Stimulated activated CD8-positive, alpha-beta memory T cell treated with anti-CD3 and anti-CD28 coated beads, Interleukin-4, amount 100 ng/mL, for 24 hours (primary cell): ENCODE measurements around the gene FHDC1.

ENCODE experiments used
- DNase-seq: peaks from one replicate; pipeline ENCODE4 v3.0.0-alpha.2; 2020; ENCODE audit warnings: low read depth

The FHDC1 gene

GRCh38 chr4:152935143-152935542 lies 980 bp upstream of the FHDC1 start:
- no peak for DNase-seq

DNA sequence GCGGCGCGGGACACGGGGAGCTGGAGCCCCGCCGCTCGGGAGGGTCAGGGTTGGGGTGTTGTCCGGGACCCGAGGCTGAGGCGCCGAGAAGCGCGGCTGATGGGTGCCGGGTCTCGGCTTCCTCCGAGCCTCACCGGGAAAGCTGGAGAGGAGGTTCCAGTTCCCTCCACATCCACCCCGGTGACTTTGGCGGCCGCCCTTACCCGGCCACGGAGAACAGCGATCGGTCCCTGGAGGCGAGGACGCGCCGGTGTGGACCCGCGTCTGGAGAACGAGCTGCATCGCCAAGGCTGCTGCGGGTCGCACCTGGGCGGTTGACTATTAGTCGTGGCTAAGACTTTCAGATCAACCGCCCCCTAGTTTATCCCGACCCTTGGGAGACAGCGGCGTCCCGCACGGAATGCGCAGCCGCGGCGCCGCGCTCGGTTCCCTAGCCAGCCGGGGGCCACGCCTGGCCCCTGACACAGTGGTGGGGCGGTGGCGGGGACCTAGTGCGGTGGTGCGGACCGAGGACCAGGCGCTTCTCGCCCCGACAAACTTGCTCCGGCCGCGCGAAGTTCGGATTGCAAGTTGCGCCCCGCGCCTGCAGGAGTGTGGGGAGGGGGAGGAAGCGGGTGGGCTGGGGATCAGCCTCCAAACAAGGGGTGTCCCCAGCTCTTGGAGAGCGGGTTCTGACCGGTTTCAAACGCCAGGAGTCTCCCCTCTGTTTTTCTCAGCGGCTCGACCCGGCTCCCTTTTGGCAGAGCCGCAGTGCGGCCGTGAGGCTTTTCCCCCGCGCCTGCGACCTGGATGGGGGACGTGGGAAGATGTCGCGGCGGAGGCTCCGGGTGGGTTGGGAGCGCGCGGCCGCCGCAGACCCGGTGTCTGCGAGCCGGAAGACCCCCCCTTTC lies 568 bp downstream of the FHDC1 start:
- no peak for DNase-seq

DNA sequence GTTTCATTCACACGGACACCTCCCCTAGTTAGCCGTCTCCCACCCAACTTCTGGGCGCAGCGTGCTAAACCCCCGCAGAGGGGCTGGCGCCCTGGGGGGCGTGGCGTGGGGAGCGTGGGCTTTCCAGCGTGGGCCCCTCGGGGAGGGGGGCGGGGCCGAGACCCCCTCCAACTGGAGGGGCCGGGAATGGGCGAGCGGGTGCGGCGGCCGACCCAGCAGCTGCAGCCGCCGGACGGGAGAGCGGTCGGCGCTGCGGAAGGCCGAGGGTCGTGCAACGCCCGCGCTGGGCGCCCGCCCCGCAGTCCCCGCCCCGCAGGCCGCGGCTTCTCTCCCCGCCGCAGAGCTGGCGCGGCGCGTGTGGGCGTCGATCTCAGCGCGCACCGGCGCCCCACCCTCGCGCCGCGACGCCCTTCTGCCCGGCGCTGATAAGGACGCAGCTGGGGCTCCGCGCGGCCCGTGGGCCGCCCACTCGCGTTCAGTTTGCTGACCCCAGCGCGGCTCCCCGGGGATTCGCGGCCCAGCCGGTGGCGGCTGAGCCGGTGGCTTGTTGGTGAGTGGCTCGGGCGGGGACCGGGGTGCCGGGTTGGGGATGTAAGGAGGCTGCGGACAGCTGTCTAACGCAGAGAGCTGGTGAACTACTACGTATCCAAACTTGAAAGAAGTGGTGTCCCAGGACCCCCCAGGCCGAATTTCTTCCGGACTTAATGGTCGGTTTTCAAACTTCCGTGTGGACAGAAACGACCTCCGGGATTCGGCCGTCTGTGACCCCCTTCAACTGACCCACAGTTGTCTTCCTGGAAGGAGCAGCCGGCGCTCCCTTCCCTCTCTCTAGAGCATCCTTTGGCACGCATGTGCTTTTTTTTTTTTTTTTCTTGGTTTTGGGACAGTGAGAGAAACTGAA lies 1.5 kb downstream of the FHDC1 start:
- no peak for DNase-seq

- no peak for DNase-seq
Observed at GRCh38 chr4:152938237-152938947, 2.3 kb downstream of the FHDC1 start.

- no peak for DNase-seq
Observed at GRCh38 chr4:152939621-152940020, 3.5 kb downstream of the FHDC1 start.

- no peak for DNase-seq
Observed at GRCh38 chr4:152940461-152940860, 4.3 kb downstream of the FHDC1 start.

- no peak for DNase-seq
Observed at GRCh38 chr4:152941411-152941810, 5.3 kb downstream of the FHDC1 start.

GRCh38 chr4:152942346-152942745 lies 6.2 kb downstream of the FHDC1 start:
- DNase-seq = no peak

- no peak for DNase-seq
Observed at GRCh38 chr4:152943672-152944071, 7.5 kb downstream of the FHDC1 start.

DNA sequence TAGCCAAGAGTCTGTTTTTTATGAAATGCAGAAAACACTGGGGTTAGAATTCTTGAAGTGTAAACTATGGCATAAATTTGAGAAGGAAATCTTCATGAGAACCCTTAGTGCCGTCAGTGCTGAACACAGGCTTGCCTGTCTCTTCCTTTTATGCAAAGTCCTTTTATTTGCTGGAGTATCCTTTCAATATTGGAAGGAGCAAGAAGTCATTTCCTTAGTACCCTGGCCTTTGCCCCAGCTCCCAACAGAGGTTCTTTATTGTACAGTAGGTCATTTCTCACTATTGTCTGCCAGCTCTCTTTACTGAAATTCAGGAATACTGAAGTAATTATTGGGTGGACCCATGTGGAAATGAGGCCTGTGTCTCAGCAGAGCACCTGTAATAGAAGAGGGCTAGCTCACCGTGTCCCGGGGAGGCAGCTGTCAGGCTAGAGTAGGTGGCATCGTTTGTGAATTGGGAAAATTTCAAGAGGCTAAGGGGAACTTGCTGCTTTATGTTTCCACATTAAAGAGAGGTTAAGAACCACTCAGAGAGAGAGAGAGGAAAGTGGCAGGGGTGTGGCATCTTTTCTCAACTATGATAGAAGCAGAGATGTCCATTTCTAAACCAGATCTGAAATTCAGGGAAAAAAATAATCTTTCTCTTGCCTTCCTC lies 8.7 kb downstream of the FHDC1 start:
- no peak for DNase-seq

- DNase-seq = no peak
Observed at GRCh38 chr4:152945639-152946038, 9.5 kb downstream of the FHDC1 start.

DNA sequence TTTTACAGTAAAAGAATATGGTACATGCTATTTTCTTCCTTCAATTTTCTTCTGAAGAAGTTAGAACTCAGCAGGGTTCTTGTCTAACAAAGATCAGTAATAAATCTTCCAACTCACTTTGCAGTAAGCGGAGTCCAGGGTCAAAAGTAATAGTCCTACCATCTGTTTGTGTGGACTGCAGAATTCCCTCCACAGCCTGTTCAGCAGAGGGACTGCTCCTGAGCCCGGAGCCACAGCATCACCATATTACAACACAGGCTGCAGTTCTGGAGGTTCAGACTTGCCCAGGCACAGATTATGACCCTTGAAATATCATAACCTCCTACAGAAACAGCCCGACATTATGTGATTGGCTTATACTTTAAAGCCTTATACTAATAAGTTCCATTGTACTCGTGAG lies 10.3 kb downstream of the FHDC1 start:
- no peak for DNase-seq

DNA sequence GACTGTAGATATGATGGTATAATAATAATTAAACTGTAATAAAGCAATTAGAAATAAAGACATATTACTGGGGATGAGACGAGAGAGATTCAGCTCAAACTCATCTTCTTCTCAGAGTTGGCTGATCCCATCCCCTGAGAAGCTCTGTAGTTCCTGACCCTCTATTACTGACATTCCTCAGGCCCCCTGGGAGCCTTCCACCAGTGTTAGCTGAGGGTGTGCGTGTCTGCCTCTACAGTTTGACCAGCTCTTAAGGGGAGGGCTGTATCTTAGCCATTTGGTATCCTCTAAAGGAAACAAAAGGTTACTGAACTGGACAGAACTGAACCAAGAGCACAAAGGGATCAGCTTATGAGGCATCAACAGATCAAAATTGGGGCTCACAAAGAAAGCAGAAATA lies 11.2 kb downstream of the FHDC1 start:
- no peak for DNase-seq

GRCh38 chr4:152949930-152950329 lies 13.8 kb downstream of the FHDC1 start:
- DNase-seq = no peak

DNA sequence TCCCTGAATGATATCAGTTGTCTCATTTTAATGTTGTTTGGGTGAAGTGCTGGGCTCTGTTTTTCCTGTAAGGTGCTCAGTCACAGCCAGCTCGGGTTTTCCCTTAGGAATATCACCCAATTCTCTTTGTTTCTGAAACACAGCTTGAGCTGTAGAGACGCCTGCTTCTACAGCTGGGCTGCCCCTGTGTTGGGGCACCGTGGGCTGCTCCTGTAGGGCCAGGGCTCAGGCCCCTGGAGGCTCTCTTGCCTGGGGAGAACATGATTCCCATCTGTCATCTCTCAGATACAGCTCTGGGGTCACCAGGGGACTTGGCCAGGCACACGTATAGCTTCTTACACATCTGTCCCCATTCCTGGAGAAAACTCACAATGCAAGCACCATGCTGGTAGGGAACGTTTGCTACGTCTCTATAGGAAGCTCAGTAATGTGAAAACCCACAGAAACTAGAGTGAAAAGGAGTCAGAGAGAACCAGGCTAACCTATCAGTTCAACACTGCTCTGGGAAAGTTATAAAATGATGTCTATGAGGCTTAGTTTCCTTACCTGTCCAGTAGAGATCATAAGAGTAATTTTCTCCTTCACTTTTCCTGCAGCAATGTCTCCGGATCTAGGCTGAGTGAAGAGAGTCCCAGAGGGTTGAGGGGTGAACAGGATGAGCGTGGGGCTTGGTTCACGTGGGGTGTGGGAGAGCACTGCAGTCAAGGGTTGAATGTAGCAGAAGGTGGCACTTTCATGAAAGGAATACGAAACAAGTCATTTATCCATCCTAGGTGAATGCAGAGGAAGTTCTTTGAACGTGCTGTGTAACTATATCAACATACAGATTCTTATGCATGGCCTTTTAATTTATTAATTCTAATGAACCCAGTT lies 14.5 kb downstream of the FHDC1 start:
- no peak for DNase-seq

DNA sequence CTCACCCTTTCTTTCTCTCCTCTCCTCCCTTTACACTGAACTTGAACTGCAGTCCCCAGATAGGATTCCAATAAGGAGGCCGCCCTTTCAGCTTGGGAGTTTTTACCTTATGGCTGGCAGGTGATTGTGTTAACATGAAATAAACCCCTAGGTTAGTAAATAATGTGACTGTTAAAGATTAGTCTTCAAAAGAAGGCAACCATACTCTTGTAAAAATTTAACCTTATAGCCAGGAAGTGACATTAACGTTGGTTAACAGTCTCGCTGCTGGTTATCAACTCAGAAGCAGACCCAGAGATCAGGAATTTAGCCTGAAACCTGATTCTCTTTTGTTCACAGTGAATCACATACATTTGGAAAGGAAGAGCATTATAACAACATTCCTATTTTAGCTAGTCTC lies 15.2 kb downstream of the FHDC1 start:
- DNase-seq = no peak

DNA sequence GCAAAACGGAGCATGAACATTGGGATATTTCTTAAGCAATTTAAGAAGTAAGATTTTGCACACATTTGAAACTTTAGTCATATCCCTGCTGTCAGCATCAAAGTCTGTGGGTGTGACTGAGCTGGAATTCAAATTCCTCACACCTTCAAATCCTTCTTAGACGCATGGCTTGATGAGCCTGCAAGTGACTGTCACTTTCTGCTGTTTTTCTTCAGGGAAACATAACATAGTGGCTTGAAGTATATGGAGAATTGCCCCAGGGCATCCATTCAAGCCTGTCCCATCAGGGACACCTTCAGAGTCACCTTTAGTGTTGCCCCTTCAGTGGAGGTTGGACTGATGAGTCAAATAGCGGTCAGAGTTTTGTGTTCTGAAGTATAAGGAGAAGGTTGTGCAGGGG lies 17.4 kb downstream of the FHDC1 start:
- DNase-seq = no peak

GRCh38 chr4:152954741-152955140 lies 18.6 kb downstream of the FHDC1 start:
- DNase-seq = no peak

GRCh38 chr4:152956147-152956546 lies 20.0 kb downstream of the FHDC1 start:
- DNase-seq = no peak

- no peak for DNase-seq
Observed at GRCh38 chr4:152956650-152957436, 20.7 kb downstream of the FHDC1 start.
